ENCODE measurements around the gene NCR2.

The NCR2 gene

GRCh38 chr6:41359617-41360313 is 24.4 kb downstream of the NCR2 start:
- DNase-seq (ENCODE audit: low spot score): no peak

DNA sequence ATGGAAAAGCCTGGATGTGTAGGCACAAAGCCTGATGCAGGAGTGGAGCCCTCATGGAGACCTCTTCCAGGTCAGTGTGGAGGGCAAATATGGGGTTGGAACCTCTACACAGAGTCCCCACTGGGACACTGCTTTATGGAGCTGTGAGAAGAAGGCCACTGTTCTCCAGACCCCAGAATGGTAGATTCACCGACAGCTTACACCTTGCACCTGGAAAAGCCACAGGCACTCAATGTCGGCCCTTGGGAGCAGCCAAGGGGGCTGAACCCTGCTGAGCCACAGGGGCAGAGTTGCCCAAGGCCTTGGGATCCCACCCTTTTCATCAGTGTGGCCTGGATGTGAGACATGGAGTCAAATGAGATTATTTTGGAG is 24.9 kb downstream of the NCR2 start:
- no peak for DNase-seq (ENCODE audit: low spot score)

DNA sequence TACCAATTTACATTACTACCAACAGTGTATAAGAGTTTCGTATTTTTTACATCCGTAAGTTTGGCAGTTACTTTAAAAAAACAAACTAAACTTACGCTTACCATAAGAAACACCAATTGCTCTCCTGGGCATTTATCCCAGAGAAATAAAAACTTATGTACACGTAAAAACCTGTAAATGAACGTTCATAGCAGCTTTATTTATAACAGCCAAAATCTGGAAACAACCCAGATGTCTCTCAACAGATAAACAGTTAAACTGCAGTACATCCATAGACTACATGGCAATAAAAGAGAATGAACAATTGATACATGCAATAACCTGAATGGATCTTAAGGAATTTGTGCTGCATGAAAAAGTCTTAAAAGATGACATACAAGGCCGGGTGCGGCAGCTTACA is 30.7 kb downstream of the NCR2 start:
- no peak for DNase-seq (ENCODE audit: low spot score)

DNA sequence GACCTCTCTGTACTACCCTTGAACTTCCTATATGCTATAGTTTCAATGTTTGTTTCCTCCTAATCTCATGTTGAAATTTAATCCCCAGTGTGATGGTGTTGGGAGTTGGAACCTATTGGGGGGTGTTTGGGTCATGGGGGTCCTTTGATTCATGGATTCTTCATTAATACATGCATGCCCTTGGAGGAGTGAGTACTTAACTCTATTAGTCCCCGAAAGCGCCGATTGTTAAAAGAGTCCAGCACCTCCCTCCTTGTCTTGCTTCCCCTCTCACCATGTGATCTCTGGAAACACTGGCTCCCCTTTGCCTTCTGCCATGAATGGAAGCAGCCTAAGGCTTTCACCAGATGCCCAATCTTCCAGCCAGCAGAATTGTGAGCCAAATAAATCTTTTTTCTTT is 31.7 kb downstream of the NCR2 start:
- DNase-seq (ENCODE audit: low spot score): no peak

- no peak for DNase-seq (ENCODE audit: low spot score)
Measured at GRCh38 chr6:41367700-41368099, 32.3 kb downstream of the NCR2 start.

DNA sequence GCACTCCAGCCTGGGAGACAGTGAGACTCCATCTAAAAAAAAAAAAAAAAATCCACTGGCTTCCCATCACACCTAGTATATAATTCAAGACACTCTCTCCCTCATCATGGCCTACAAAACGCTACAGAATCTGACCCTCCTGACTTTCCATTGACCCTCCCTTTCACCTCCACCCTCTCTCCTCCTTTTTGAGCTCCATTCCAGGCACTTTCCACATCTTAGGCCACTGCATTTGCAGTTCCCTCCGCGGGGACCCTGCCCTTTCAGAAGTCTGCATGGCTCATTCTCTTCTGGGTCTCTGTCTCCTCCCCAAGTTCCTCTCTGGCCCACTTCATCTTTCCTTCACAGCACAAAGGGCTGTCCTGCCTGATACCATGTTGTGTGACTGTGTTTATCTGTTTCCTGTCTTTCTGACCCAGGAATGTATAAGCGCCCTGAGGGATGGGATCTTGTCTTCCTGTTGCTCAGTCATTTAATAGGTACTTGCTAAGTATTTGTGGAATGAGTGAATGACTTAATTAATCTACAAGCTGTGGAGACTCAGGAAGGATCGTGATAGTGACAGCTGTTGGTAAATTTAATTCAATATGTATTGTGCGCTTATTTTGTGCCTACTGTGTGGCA is 35.2 kb downstream of the NCR2 start:
- DNase-seq (ENCODE audit: low spot score): no peak

DNA sequence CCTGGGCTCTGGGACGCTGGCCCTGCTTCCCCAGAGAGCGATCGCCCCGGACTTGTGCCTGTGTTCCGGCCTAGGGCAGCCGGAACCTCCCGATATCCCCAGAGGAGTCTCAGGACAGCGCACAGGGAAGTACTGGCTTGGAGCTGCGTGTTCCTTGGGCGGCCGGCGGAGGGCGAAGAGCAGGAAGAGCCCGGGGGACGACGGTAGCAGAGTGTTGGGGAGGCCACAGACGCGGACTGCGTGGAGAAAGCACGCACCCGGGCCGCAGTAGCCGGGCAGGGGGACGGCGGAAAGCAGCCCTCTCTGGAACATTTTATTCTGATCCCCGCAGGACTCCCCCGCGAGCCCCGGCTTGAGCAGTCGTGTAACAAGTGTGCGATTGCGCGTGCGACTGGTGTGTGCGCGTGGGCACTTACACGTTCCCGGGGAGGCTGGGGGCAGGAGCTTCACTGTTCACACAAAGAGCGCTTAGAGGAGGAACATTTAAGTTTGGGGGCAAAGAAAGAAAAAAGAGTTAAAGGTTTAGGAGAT is 36.1 kb downstream of the NCR2 start:
- DNase-seq (ENCODE audit: low spot score): no peak

DNA sequence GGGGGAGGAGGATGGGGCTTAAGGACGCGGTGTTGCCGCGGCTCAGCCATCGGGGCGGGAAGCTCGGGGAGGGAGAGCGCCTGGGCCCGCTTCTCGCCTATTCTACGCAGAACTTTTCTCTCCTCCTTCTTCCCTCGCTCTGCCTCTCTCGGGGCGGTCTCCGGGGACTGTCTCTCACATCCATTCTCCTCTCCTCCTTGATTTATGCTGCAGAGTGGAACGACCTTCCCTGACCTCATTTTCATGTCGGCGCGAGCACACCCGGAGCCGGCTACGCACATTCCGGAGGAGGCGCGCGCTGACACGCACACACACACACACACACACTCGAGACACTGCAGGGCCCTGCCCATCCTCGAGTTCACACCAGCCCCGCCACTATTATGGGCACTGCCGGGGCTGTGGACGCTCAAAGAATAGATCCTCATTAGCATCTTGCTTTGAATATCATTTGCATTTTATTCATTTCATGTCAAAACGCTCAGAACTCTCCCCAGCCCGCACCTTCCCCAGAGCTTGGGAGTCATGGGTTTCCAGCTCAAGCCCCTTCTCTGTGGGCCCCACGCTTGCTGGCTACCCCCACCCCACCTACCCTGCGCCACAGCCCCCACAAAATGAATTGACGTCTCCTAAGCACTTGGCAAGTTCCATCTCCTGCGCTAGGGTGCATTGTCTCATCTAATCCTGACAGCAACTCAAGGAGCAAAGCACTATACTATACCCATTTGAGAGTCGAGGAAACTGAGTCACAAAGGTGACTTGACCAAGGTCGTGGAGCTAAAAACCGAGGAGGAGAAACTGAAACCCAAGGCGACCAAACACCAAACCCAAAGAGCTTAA is 36.8 kb downstream of the NCR2 start:
- DNase-seq (ENCODE audit: low spot score): no peak

- no peak for DNase-seq (ENCODE audit: low spot score)
Measured at GRCh38 chr6:41372832-41373626, 37.6 kb downstream of the NCR2 start.

DNA sequence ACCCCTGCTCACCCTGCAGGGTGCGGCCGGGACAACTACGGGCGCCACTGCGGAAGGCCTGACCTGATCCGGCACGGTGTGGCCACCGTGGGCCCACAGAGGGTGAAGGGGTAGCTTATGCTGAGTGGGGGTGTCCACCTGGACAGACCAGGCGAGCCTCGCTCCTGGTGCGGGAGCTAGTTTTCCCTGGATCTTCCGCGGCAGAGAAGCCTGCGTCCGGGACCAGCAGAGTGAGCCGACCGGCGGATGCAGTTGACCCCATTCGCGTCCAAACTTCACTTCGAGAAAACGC is 38.2 kb downstream of the NCR2 start:
- DNase-seq (ENCODE audit: low spot score): no peak

DNA sequence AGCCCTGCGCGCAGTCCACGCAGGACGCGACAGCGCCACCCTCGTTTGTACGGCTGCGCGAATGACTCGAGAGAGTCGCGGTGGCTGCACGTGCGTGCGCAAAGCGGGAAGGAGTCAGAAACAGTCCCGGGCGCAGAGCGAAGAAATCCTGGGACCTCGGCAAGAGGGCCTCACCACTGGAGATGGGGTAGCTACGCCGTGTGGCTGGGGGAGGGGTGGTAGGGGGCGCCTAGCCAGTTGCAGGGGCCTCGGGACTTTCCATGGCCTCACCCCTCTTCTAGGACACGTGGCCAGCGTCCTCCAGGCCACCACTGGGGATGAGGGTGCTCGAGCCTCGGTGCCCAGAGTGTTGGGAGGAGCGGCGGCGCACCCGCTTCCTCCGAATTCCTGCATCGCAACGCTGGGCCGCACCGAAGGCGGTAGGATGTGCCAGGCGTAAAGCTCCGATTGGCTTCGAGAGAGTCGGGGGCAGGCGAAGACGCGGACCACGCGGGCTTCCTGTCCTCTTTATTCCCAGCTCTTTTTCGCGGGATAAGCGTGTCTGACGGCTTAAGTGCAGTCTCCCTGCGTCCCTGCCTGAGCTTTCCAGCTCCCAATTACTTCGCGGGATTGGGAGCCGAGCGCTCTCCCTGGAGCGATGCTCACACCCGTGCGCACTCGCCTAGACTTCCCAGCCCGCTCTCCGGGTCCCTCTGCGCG is 38.7 kb downstream of the NCR2 start:
- DNase-seq (ENCODE audit: low spot score): no peak

- DNase-seq (ENCODE audit: low spot score): no peak
Measured at GRCh38 chr6:41374618-41375590, 39.5 kb downstream of the NCR2 start.

DNA sequence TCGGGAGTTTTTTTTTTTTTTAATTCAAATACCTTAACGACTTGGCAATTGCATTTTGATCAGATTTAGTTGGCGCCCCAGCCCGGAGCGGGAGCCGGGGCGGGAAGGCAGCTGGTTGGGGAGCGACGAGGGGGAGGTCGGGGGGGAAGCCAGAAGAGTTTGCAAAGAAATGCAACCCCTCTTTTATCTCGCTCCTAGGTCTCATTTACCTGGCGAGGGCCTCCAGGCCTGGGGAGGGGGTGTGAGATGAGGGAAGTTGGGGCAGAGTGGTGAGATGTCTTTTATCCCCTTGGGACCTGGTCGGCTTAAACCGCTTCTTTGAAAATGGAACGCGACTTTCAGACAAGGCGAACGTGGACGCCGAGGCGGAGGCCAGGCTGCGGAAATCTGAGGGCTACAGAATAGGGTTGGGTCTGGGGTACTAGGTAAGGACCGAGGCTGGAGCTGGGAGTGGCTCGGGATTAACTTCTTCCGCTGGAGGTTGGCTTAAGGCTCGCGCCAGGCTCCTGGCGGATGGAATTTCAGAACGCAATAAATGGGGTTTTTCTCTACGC is 40.3 kb downstream of the NCR2 start:
- DNase-seq (ENCODE audit: low spot score): no peak

GRCh38 chr6:41376176-41376575 is 40.8 kb downstream of the NCR2 start:
- DNase-seq (ENCODE audit: low spot score): no peak

GRCh38 chr6:41377071-41377470 is 41.7 kb downstream of the NCR2 start:
- no peak for DNase-seq (ENCODE audit: low spot score)

GRCh38 chr6:41379306-41379705 is 43.9 kb downstream of the NCR2 start:
- DNase-seq (ENCODE audit: low spot score): no peak

DNA sequence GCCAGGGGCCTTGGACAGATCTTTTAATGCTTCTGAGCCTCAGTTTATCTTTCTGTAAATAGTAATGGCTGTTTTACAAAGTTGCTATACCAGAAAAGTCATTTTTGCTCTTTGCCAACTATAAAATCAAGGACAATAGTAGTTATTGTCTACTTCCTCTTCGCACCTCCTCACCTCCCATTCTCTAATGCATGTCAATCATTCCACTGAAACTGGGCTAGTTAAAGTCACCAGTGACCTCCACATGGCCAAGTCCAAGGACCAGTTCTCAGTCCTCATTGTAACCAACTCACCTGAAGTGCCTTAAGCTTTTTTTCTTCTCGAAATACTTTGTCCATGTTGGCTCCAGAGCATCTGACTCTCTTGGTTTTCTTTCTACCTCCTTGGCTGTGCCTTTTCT is 51.2 kb downstream of the NCR2 start:
- no peak for DNase-seq (ENCODE audit: low spot score)

DNA sequence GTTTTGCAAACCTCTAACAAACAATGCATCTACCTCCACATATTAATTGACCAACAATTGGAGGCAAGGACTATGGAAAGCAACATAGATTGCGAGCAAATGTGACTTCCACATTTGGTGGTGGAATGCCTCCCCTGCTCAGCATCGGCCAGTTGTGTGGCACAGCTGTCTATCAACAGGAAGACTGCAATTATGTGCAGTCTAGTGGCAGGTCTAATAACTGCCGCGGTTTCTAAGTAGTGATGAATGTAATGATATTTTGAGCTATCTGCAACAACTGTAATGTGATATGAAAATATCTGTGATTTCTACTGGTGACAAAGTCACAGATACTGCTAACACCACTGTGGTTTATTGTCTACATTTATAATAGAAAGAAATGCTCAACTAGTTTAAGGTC is 56.8 kb downstream of the NCR2 start:
- no peak for DNase-seq (ENCODE audit: low spot score)

GRCh38 chr6:41396335-41396734 is 60.9 kb downstream of the NCR2 start:
- no peak for DNase-seq (ENCODE audit: low spot score)

GRCh38 chr6:41399424-41399823 is 64.0 kb downstream of the NCR2 start:
- no peak for DNase-seq (ENCODE audit: low spot score)
